GM10266 (cell line): Measurements from ENCODE around the gene GPN1.

ENCODE experiments used
- DNase-seq: peaks from one replicate; pipeline ENCODE4 v3.0.0; 2012; ENCODE audit errors: extremely low spot score
- TF ChIP-seq, protein P1 (sequence below): IDR thresholded peaks from 2 replicates; pipeline ENCODE4 v1.5.1; 2012; ENCODE audit warnings: mild to moderate bottlenecking, low read depth; ENCODE audit not compliant: control insufficient read depth, insufficient read depth; ENCODE audit errors: missing control alignments

GPN1 gene

DNA sequence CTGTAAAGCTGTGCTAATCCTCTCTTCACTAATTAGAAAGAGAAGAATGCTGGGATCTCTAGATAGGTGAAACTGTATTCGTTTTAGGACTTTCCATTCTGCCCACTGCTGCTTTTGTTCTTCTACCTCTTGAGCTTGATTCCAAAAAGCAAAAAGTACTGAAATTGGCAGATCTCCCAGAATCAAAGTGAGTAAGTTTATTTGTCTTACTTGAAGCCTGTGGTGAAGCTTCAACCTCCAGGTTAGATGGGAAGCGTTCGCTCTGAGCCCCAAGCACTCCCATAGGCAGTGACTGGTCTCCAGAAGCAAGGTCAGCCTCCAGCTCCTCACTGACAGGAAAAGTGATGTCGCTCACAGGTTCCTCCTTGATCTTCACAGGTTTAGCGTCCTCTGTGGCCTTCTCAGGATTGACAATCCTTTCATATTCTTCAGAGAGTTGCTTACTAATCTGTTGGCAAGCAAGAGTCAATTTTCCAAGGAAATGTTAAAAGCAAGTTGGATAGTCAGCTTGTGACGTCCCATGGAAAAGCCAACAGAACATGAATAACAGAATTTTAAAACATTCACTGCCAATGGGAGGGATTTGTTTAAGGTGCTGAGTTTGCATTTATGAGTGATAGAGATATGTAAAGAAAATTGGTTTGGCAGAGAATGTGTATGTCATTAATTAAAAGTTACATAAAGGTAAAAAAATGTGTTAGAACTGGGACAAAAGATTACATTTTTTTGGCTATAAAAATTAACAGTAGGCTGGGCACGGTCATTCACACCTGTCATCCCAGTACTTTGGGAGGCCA lies 26.5 kb downstream of the GPN1 start:
- no peak for DNase-seq
- TF ChIP-seq, protein P1, sequence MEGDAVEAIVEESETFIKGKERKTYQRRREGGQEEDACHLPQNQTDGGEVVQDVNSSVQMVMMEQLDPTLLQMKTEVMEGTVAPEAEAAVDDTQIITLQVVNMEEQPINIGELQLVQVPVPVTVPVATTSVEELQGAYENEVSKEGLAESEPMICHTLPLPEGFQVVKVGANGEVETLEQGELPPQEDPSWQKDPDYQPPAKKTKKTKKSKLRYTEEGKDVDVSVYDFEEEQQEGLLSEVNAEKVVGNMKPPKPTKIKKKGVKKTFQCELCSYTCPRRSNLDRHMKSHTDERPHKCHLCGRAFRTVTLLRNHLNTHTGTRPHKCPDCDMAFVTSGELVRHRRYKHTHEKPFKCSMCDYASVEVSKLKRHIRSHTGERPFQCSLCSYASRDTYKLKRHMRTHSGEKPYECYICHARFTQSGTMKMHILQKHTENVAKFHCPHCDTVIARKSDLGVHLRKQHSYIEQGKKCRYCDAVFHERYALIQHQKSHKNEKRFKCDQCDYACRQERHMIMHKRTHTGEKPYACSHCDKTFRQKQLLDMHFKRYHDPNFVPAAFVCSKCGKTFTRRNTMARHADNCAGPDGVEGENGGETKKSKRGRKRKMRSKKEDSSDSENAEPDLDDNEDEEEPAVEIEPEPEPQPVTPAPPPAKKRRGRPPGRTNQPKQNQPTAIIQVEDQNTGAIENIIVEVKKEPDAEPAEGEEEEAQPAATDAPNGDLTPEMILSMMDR: no peak

DNA sequence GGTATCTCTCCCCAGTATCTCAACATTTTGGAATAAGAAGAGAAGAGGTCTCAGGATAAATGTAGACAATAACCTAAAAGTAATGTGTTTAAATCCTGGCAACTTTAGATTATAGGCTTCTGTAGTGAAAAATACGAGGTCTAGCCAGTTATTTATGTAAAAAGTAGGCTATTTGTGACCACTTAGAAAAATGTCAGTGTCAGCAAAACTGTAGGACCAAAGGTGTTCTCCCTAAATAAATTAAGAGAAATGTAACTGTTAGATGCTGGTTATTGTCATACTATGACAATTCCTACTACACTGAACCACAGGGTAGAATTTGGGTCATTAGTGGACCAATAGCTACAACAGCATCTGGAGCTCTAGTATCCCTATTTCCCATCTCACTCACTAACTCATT lies 32.5 kb downstream of the GPN1 start:
- DNase-seq: no peak
- TF ChIP-seq, protein P1: no peak

DNA sequence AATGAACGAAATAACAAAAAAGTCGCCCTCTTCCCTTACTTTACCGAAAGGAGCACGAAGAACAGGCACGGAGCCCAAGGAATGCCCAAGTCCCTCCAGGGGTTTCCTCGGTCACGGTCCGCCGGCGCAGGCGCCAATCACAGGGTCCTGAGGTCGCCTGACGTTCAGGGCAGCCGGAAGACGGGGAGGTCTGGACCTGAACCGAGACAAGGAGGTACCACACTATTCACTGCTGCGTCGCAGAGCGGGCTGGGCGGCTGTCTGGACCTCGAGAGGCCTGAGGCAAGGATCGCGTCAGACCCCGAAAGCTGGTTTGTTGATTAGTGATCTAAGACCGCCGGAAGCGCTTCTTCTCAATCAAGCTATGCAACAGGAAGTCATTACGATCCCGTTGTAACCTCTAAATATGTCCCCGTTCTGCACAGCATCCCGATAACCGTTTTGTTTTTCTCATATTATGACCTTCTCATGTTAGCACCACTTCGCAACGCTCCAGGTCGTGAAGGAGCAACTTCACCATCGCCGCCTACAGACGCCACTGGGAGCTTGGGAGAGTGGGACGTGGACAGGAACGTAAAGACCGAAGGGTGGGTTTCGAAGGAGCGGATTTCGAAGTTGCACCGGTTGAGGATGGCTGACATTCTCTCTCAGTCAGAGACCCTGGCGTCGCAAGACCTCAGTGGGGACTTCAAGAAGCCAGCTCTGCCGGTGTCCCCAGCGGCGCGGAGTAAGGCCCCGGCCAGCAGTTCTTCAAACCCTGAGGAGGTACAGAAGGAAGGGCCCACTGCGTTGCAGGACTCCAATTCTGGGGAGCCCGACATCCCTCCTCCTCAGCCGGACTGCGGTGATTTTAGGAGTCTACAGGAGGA lies 34.7 kb downstream of the GPN1 start, which contains the start of the genes SLC4A1AP and SUPT7L:
Gene SLC4A1AP, plus strand, starts transcription at position 605 of the 869 bp plus-strand sequence. Its CDS starts 26 bp downstream, at position 631.
Gene SUPT7L, minus strand, starts transcription at position 330 of the 869 bp plus-strand sequence. CDS start 1,422 bp downstream, outside the sequence.
- TF ChIP-seq, protein P1: no peak
- peak; percentile 74 for DNase-seq

DNA sequence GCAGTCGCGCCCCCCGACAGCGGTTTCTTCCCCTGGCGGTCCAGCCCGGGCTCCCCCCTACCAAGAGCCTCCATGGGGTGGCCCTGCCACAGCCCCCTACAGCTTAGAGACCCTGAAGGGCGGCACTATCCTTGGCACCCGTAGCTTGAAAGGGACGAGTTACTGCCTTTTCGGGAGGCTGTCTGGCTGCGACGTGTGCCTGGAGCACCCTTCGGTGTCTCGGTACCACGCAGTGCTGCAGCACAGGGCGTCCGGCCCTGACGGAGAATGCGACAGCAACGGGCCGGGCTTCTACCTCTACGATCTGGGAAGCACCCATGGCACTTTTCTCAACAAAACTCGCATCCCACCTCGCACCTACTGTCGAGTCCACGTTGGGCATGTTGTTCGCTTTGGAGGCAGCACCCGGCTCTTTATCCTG lies 35.3 kb downstream of the GPN1 start:
- DNase-seq: no peak
- TF ChIP-seq, protein P1: no peak

DNA sequence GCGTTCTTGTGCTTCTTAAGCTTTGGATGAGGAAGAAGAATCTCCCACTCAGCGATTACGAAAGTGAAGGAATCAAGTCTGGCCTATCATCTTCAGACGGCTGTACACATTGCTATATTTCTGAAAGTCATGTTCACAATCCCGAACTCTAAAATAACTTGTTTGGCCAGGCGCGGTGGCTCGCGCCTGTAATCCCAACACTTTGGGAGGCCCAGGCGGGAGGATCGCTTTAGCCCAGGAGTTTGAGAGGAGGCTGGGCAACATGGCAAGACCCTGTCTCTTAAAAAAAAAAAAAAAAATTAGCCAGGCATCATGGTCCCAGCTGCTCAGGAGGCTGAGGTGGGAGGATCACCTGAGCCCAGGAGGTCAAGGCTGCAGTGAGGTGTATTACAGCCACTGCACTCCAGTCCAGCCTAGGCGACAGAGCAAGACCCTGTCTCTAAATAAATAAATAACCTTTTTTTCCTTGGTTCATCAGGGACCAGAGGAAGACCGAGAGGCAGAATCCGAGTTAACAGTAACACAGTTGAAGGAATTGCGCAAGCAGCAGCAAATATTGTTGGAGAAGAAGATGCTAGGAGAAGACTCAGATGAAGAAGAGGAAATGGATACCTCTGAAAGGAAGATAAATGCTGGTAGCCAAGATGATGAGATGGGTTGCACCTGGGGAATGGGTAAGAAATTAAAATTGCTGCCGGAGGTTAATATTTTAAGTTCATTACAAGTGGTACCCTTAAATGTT lies 35.9 kb downstream of the GPN1 start:
- DNase-seq: no peak
- TF ChIP-seq, protein P1: no peak

DNA sequence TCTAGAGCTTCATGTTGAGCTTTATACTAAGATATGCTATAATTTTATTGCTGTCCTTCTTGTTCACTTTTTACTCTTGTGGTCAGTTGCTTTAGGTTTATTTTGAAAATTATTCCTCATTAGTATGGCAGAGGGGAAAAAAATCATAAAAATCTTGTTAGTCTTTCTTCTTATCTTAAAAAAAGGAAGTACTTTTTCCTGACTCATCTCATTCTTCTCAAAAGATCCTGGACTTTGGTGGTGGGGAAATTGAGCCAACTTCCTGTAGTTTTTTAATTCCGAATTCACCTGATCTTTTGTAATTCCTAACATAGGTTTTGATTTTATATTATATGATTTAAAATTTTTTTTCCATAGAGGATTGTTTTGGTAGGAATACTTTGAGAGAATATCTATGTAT lies 38.6 kb downstream of the GPN1 start:
- TF ChIP-seq, protein P1: no peak
- no peak for DNase-seq
